Hematopoietic multipotent progenitor cell treated with erythropoietin and hydrocortisone succinate and interleukin-3 and kit ligand, for 8 days (in vitro differentiated cells): ENCODE data around the gene PDK2.
"Not testable (repeated sequence)": the region's sequence is repeated elsewhere in the genome, so short reads cannot be mapped to it uniquely, and the experiment has no call there.

Experiments used
- DNase-seq: peaks from one replicate; pipeline ENCODE4 v3.0.0-alpha.2; 2015

The PDK2 gene

GRCh38 chr17:50059256-50059655, 35.9 kb upstream of the PDK2 start:
- no peak for DNase-seq

- DNase-seq, result no peak
Observed at GRCh38 chr17:50059759-50060273, 35.3 kb upstream of the PDK2 start.

- DNase-seq, result no peak
Observed at GRCh38 chr17:50060951-50061712, 34.0 kb upstream of the PDK2 start.

GRCh38 chr17:50061713-50062045, 33.5 kb upstream of the PDK2 start:
- not testable (repeated sequence) for DNase-seq

- no peak for DNase-seq
Observed at GRCh38 chr17:50062293-50063243, 32.6 kb upstream of the PDK2 start.

- DNase-seq, result no peak
Observed at GRCh38 chr17:50063561-50064252, 31.4 kb upstream of the PDK2 start.

GRCh38 chr17:50064253-50065001, 30.7 kb upstream of the PDK2 start:
- DNase-seq, result no peak

GRCh38 chr17:50065056-50065455, 30.1 kb upstream of the PDK2 start:
- no peak for DNase-seq

GRCh38 chr17:50066995-50067394, 28.2 kb upstream of the PDK2 start:
- DNase-seq, result no peak

GRCh38 chr17:50067996-50068395, 27.2 kb upstream of the PDK2 start:
- DNase-seq, result no peak

- no peak for DNase-seq
Observed at GRCh38 chr17:50070908-50071680, 24.1 kb upstream of the PDK2 start.

- no peak for DNase-seq
Observed at GRCh38 chr17:50071692-50072091, 23.5 kb upstream of the PDK2 start.

GRCh38 chr17:50072130-50072529, 23.0 kb upstream of the PDK2 start:
- DNase-seq, result no peak

- DNase-seq, result no peak
Observed at GRCh38 chr17:50072925-50073324, 22.2 kb upstream of the PDK2 start.

- no peak for DNase-seq
Observed at GRCh38 chr17:50074227-50074626, 20.9 kb upstream of the PDK2 start.

- no peak for DNase-seq
Observed at GRCh38 chr17:50075446-50076032, 19.6 kb upstream of the PDK2 start.

- DNase-seq, result no peak
Observed at GRCh38 chr17:50076221-50076590, 18.9 kb upstream of the PDK2 start.

- DNase-seq, result no peak
Observed at GRCh38 chr17:50076591-50077235, 18.4 kb upstream of the PDK2 start.

GRCh38 chr17:50078430-50078829, 16.7 kb upstream of the PDK2 start:
- no peak for DNase-seq

- DNase-seq, result peak; percentile 53
Observed at GRCh38 chr17:50079334-50080095, 15.6 kb upstream of the PDK2 start.
